HPDE6-E6E7 (cell line): Measurements from ENCODE around the gene RCAN1.

Experiments
- DNase-seq: peaks from one replicate; pipeline ENCODE4 v3.0.0; 2011; ENCODE audit warnings: missing footprints; ENCODE audit errors: extremely low spot score

Gene RCAN1

GRCh38 chr21:34599534-34600101 is 15.3 kb downstream of the RCAN1 start:
- DNase-seq = no peak

GRCh38 chr21:34598931-34599400 is 15.9 kb downstream of the RCAN1 start:
- peak; percentile 34 for DNase-seq

- DNase-seq = no peak
These were observed 17.5 kb downstream of the RCAN1 start for GRCh38 chr21:34597406-34597805.

- DNase-seq = no peak
These were observed 18.2 kb downstream of the RCAN1 start for GRCh38 chr21:34596561-34597271.

GRCh38 chr21:34595457-34595856 is 19.5 kb downstream of the RCAN1 start:
- no peak for DNase-seq

- DNase-seq = no peak
These were observed 20.2 kb downstream of the RCAN1 start for GRCh38 chr21:34594566-34595234.

GRCh38 chr21:34593954-34594531 is 20.9 kb downstream of the RCAN1 start:
- no peak for DNase-seq

GRCh38 chr21:34593423-34593822 is 21.5 kb downstream of the RCAN1 start:
- no peak for DNase-seq

GRCh38 chr21:34592120-34592955 is 22.6 kb downstream of the RCAN1 start:
- no peak for DNase-seq

GRCh38 chr21:34590520-34590919 is 24.4 kb downstream of the RCAN1 start:
- DNase-seq = no peak

- no peak for DNase-seq
These were observed 25.2 kb downstream of the RCAN1 start for GRCh38 chr21:34589511-34590282.

GRCh38 chr21:34583926-34584563 is 30.9 kb downstream of the RCAN1 start:
- DNase-seq = no peak

GRCh38 chr21:34582506-34583150 is 32.3 kb downstream of the RCAN1 start:
- peak; percentile 49 for DNase-seq

GRCh38 chr21:34580181-34580700 is 34.7 kb downstream of the RCAN1 start:
- DNase-seq = peak; percentile 28

GRCh38 chr21:34579411-34579810 is 35.5 kb downstream of the RCAN1 start:
- peak; percentile 25 for DNase-seq

- DNase-seq = no peak
These were observed 38.8 kb downstream of the RCAN1 start for GRCh38 chr21:34576041-34576511.

- DNase-seq = no peak
These were observed 40.0 kb downstream of the RCAN1 start for GRCh38 chr21:34574601-34575529.

GRCh38 chr21:34571994-34572393 is 42.9 kb downstream of the RCAN1 start:
- DNase-seq = no peak
